A549 treated with ZK216348 at 1 μM for 4 hours (cell line): ENCODE measurements around the gene PNPLA2. TPM values are rescaled to one million over a fixed set of nuclear protein-coding genes. Genes with fewer than 3 reads are reported as not detected.

Experiments used
- total RNA-seq: library from RNA; stranded (reverse); fragments of 200-300 nt; extraction: Qiagen RNA extraction; gene quantifications from 5 replicates; pipeline ENCODE4 v1.2.3, GENCODE V29; 2022; ENCODE audit warnings: low read depth

The PNPLA2 gene
- 26.3 to 59.2 TPM (median 52.4 TPM) in 5 replicates for total RNA-seq

GRCh38 chr11:818396-819128, at the start of gene PNPLA2:
Gene PNPLA2, plus strand, starts transcription at chr11:818914. Its CDS starts 805 bp downstream, at chr11:819719.

GRCh38 chr11:777288-778255, 41.1 kb upstream of the PNPLA2 start, which contains the start of gene GATD1:
Gene GATD1, minus strand, starts transcription at chr11:777487. Its CDS starts 25 bp downstream, at chr11:777462.

GRCh38 chr11:789943-790342, 28.8 kb upstream of the PNPLA2 start, which contains the start of gene CEND1:
Gene CEND1, minus strand, starts transcription at chr11:790090. Its CDS starts 1,514 bp downstream, at chr11:788576.

GRCh38 chr11:798093-798713, 20.5 kb upstream of the PNPLA2 start, which contains the start of gene SLC25A22:
Gene SLC25A22, minus strand, starts transcription at chr11:798281. Its CDS starts 3,275 bp downstream, at chr11:795006.

GRCh38 chr11:809287-810039, 9.3 kb upstream of the PNPLA2 start, which contains the start of gene RPLP2:
Gene RPLP2, plus strand, starts transcription at chr11:809967. Its CDS starts 268 bp downstream, at chr11:810235.

GRCh38 chr11:827897-828192, 9.1 kb downstream of the PNPLA2 start, which contains the start of gene CRACR2B:
Gene CRACR2B, plus strand, starts transcription at chr11:827919. Its CDS starts 689 bp downstream, at chr11:828608.

GRCh38 chr11:832529-833113, 13.9 kb downstream of the PNPLA2 start, which contains the start of gene CD151:
Gene CD151, plus strand, starts transcription at chr11:832952. Its CDS starts 3,118 bp downstream, at chr11:836070.

GRCh38 chr11:842370-843002, 23.8 kb downstream of the PNPLA2 start, which contains the start of the genes POLR2L and TSPAN4:
Gene POLR2L, minus strand, starts transcription at chr11:842529. Its CDS starts 21 bp downstream, at chr11:842508.
Gene TSPAN4, plus strand, starts transcription at chr11:842852. Its CDS starts 7,453 bp downstream, at chr11:850305.

Other genes starting within 250 kb of the PNPLA2 start
- 20.3 to 39.1 TPM (median 37.2 TPM) in 5 replicates for gene PHRF1, start 242.4 kb upstream of the PNPLA2 start, total RNA-seq
- 3.3 to 7.2 TPM (median 6.7 TPM) in 5 replicates for gene IRF7, start 203.0 kb upstream of the PNPLA2 start, total RNA-seq
- gene CDHR5, start 194.0 kb upstream of the PNPLA2 start, total RNA-seq = 0.04 TPM in 1 of 5 replicates, not detected in the others
- gene SCT, start 191.7 kb upstream of the PNPLA2 start, total RNA-seq = not detected in 5 replicates
- 0.24 to 0.51 TPM (median 0.35 TPM) in 4 of 5 replicates, not detected in the other for gene DRD4, start 181.6 kb upstream of the PNPLA2 start, total RNA-seq
- 23.5 to 35.5 TPM (median 33.7 TPM) in 5 replicates for gene DEAF1, start 123.7 kb upstream of the PNPLA2 start, total RNA-seq
- 5.4 to 11.1 TPM (median 9.6 TPM) in 5 replicates for gene TMEM80, start 123.1 kb upstream of the PNPLA2 start, total RNA-seq
- 64.8 to 145 TPM (median 118 TPM) in 5 replicates for gene EPS8L2, start 112.7 kb upstream of the PNPLA2 start, total RNA-seq
- 387 to 468 TPM (median 402 TPM) in 5 replicates for gene TALDO1, start 71.5 kb upstream of the PNPLA2 start, total RNA-seq
- 29.4 to 58.7 TPM (median 49.3 TPM) in 5 replicates for gene GATD1, start 41.4 kb upstream of the PNPLA2 start, total RNA-seq
- gene CEND1, start 28.8 kb upstream of the PNPLA2 start, total RNA-seq = 2.1 to 2.6 TPM (median 2.4 TPM) in 5 replicates
- gene SLC25A22, start 20.6 kb upstream of the PNPLA2 start, total RNA-seq = 17.4 to 39.6 TPM (median 35.3 TPM) in 5 replicates
- 6.5 to 17.3 TPM (median 13.0 TPM) in 5 replicates for gene PIDD1, start 13.7 kb upstream of the PNPLA2 start, total RNA-seq
- 1,646 to 2,381 TPM (median 2,232 TPM) in 5 replicates for gene RPLP2, start 8.9 kb upstream of the PNPLA2 start, total RNA-seq
- gene CRACR2B, start 9.0 kb downstream of the PNPLA2 start, total RNA-seq = 2.9 to 5.2 TPM (median 4.7 TPM) in 5 replicates
- 596 to 862 TPM (median 759 TPM) in 5 replicates for gene CD151, start 14.0 kb downstream of the PNPLA2 start, total RNA-seq
- gene POLR2L, start 23.6 kb downstream of the PNPLA2 start, total RNA-seq = 539 to 736 TPM (median 601 TPM) in 5 replicates
- 92.6 to 194 TPM (median 180 TPM) in 5 replicates for gene TSPAN4, start 23.9 kb downstream of the PNPLA2 start, total RNA-seq
- gene CHID1, start 91.9 kb downstream of the PNPLA2 start, total RNA-seq = 69.4 to 78.4 TPM (median 71.7 TPM) in 5 replicates
- 33.3 to 39.8 TPM (median 36.9 TPM) in 5 replicates for gene AP2A2, start 107.0 kb downstream of the PNPLA2 start, total RNA-seq
- 0.30 TPM in 1 of 5 replicates, not detected in the others for gene MUC6, start 217.8 kb downstream of the PNPLA2 start, total RNA-seq